Endothelial cell of umbilical vein (primary cell): ENCODE measurements around the gene CYGB. TPM values are rescaled to one million over a fixed set of nuclear protein-coding genes. Genes with fewer than 3 reads are reported as not detected.

Experiments
- BruUV-seq: library from RNA; stranded (reverse); fragments of 400-500 nt; replicated peaks from 2 replicates; lab custom pipeline; 2021; lab: Mats Ljungman, UMichigan
- CTCF ChIA-PET: fragments of 300-600, 350-600 bp; sonication (Branson Sonifier 250); formaldehyde crosslinking; loops from one replicate; lab custom pipeline; 2021; ENCODE audit warnings: antibody characterized with exemption, inconsistent platforms; lab: Charles Lee
- POLR2A ChIA-PET: fragments of 300-600, 350-600 bp; sonication (Branson Sonifier 250); formaldehyde crosslinking; loops from one replicate; lab custom pipeline; 2021; ENCODE audit warnings: antibody characterized with exemption, inconsistent platforms; lab: Charles Lee
- DNase-seq: peaks from one replicate; pipeline ENCODE4 v3.0.0-alpha.2; 2011; ENCODE audit warnings: low read depth, low spot score
- FAIRE-seq: peaks from 2 replicates; lab custom pipeline; 2011; peaks lifted over from hg19 to GRCh38; lab: Jason Lieb, UNC
- H2AFZ ChIP-seq: 2 replicates; pipeline ENCODE4 v1.6.0; 2012; ENCODE audit warnings: low read depth, low read length, control low read depth, inconsistent platforms
- H3K27ac ChIP-seq: 2 replicates; pipeline ENCODE4 v1.5.1; 2011; ENCODE audit warnings: low read depth, mild to moderate bottlenecking, control low read depth, low read length, moderate library complexity; ENCODE audit not compliant: insufficient read depth
- H3K27me3 ChIP-seq, 2 experiments: 2 replicates each; pipeline versions ENCODE4 v1.6.0 to v1.6.1; 2011; ENCODE audit warnings: low read length in 2 of 2, mixed read lengths in 1 of 2; ENCODE audit not compliant: control insufficient read depth in 2 of 2, insufficient read depth in 2 of 2
- H3K36me3 ChIP-seq, 2 experiments: 2 replicates in 1 of 2; 3 replicates in 1 of 2; pipeline ENCODE4 v1.5.1; 2011; ENCODE audit warnings: low read length in 2 of 2, mild to moderate bottlenecking in 1 of 2, moderate library complexity in 1 of 2; ENCODE audit not compliant: control insufficient read depth in 2 of 2, insufficient read depth in 2 of 2; ENCODE audit errors: extremely low read depth in 1 of 2
- H3K4me1 ChIP-seq: 3 replicates; pipeline ENCODE4 v1.5.1; 2011; ENCODE audit warnings: mild to moderate bottlenecking, low read length; ENCODE audit not compliant: control insufficient read depth, insufficient read depth; ENCODE audit errors: extremely low read depth
- H3K4me2 ChIP-seq: 2 replicates; pipeline ENCODE4 v1.6.1; 2011; ENCODE audit warnings: low read length, control low read depth, mixed read lengths; ENCODE audit not compliant: insufficient read depth
- H3K4me3 ChIP-seq, 3 experiments: fragments of 200-600 bp in 1 of 3; sonication (generic), shearing (Covaris generic) in 1 of 3; replicated peaks in 1 of 3; 2 replicates each; pipeline ENCODE4 v1.5.1; 2011 to 2016; ENCODE audit warnings: control low read depth in 3 of 3, low read length in 3 of 3, mild to moderate bottlenecking in 2 of 3, inconsistent platforms in 1 of 3, low read depth in 1 of 3, moderate library complexity in 1 of 3; ENCODE audit not compliant: insufficient read depth in 1 of 3
- H3K79me2 ChIP-seq: 2 replicates; pipeline ENCODE4 v1.6.0; 2012; ENCODE audit warnings: low read length, inconsistent platforms; ENCODE audit not compliant: control insufficient read depth, insufficient read depth
- H3K9ac ChIP-seq: replicated peaks from 2 replicates; pipeline ENCODE3; 2011; ENCODE audit warnings: low read length, control low read depth; ENCODE audit not compliant: insufficient read depth; ENCODE audit errors: extremely low read depth
- H3K9me1 ChIP-seq: replicated peaks from 3 replicates; pipeline ENCODE4 v1.6.0; 2011; ENCODE audit warnings: mild to moderate bottlenecking, low read length; ENCODE audit not compliant: control insufficient read depth, insufficient read depth; ENCODE audit errors: extremely low read depth
- H3K9me3 ChIP-seq: replicated peaks from 2 replicates; pipeline ENCODE4 v1.5.1; 2012; ENCODE audit warnings: low read length, inconsistent platforms; ENCODE audit not compliant: control insufficient read depth, insufficient read depth
- H4K20me1 ChIP-seq: replicated peaks from 2 replicates; pipeline ENCODE3; 2011; ENCODE audit warnings: mild to moderate bottlenecking, low read length; ENCODE audit not compliant: control insufficient read depth, insufficient read depth; ENCODE audit errors: extremely low read depth
- CTCF ChIP-seq, 2 donors: IDR thresholded peaks; 1 replicate in 1 of 2; 2 replicates in 1 of 2; pipeline ENCODE4 v1.5.1; 2011; ENCODE audit warnings: low read length in 2 of 2, mild to moderate bottlenecking in 2 of 2, moderate library complexity in 2 of 2, control low read depth in 1 of 2, inconsistent platforms in 1 of 2, low read depth in 1 of 2; ENCODE audit not compliant: insufficient read depth in 1 of 2; ENCODE audit errors: extremely low read depth in 1 of 2
- FOS ChIP-seq: IDR thresholded peaks from 2 replicates; pipeline ENCODE4 v1.6.1; 2011; ENCODE audit warnings: mild to moderate bottlenecking, low read length, moderate library complexity, borderline replicate concordance; ENCODE audit not compliant: insufficient read depth
- GATA2 ChIP-seq: IDR thresholded peaks from 2 replicates; pipeline ENCODE4 v1.7.0; 2011; ENCODE audit warnings: low read depth, mild to moderate bottlenecking, moderate library complexity, mixed read lengths, low read length; ENCODE audit not compliant: insufficient read length, insufficient read depth
- dilution Hi-C: fragments of 300-500 bp; cut with MboI; formaldehyde crosslinking; loops from one replicate; pipeline ENCODE4 v1.15.0; 2019; ENCODE audit warnings: low sequenced_read_pairs; ENCODE audit not compliant: extremely low pct_ligation_motif_present
- intact Hi-C: fragments of 100-400 bp; cut with micrococcal nuclease; formaldehyde crosslinking; loops from one replicate; pipeline ENCODE4 v1.10.0; 2022
- polyA plus RNA-seq, 4 experiments: library from polyadenylated mRNA; depleted of rRNA in 3 of 4; stranded (reverse) in 3 of 4; unstranded in 1 of 4; fragments of >200 nt; gene quantifications; 2 replicates each; pipeline versions ENCODE4 v1.2.1 to v1.2.3, GENCODE V29; 2011 to 2012; ENCODE audit warnings: missing spikeins in 1 of 4
- total RNA-seq: library from RNA; stranded (reverse); gene quantifications from 2 replicates; pipeline ENCODE4 v1.2.3, GENCODE V29; 2021
- TF ChIP-seq, protein P1 (sequence below): IDR thresholded peaks from 2 replicates; pipeline ENCODE4 v1.6.1; 2011; ENCODE audit not compliant: insufficient read depth, insufficient read length

CYGB gene
- total and polyA plus RNA-seq, 2 donors (not counting 3 experiments of a cell fraction or from before 2014, with no cell fraction given) = 0.22 to 0.91 TPM

DNA sequence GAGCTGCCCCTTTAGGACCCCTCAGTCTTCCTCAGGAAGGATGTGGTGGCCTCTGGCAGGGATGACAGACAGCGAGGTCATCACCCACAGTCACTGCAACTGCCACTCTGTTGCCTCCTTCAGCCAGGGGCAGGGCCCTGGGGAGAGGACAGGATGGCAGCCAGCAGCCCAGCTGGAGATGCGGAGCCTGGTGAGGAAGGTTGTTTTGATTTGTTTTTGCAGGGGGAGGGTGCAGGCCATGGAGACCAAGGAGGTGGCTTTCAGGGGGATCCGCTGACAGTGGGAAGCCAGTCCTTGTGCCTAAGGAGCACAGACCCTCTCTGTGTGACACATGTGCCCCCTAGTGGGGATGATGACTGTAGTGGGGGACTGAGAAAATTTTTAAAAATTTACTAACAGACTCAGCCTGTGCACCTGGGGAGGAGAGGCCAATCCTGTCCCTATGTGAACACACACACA is 9.7 kb upstream of the CYGB start:
- no TSS peak for BruUV-seq
- Histone ChIP-seq H3K36me3 (no peaks in the 10 kb centered on the region), H3K9me1 (no peaks in the 10 kb centered on the region), H3K4me1 (peaks cover 12% of the 10 kb centered on the region), H3K79me2 (no peaks in the 10 kb centered on the region), H4K20me1 (no peaks in the 10 kb centered on the region), H3K27me3 (peaks cover 0 to 3% of the 10 kb centered on the region in 2 experiments), H2AFZ (no peak overlapping the region), H3K27ac (no peak overlapping the region), H3K4me2 (no peak overlapping the region), H3K4me3 (no peak overlapping the region), H3K9ac (no peak overlapping the region), H3K9me3 (no peaks in the 10 kb centered on the region)
- POLR2A ChIA-PET = interaction anchor here (0.8 kb wide), 1 partner anchor 19 kb away, joined by 3 read pairs; no protein-coding TSS in a partner anchor
- dilution Hi-C loops = no loop called here
- FAIRE-seq (peak; percentile 83), DNase-seq (peak; percentile 65)
- no peak for TF ChIP-seq FOS
- TF ChIP-seq CTCF (IDR thresholded peaks at IDR 0.05; ENCODE audit: extremely low read depth in 1 of 2, insufficient read depth in 1 of 2, low read depth in 1 of 2, low read length in 2 of 2) = peak; percentile 58 to 75
- intact Hi-C loops = loop anchor here (1.0 kb wide), 1 partner anchor 24 kb away; no protein-coding TSS in a partner anchor
- CTCF ChIA-PET = interaction anchor here (1.0 to 5.6 kb wide), 12 partner anchors 10 to 134 kb away, joined by 3 to 106 read pairs (median 6); partner anchors contain the start of gene CYGB

- Histone ChIP-seq H3K9me1 (no peaks in the 10 kb centered on the region), H4K20me1 (no peaks in the 10 kb centered on the region), H3K27me3 (peaks cover 0 to 3% of the 10 kb centered on the region in 2 experiments), H3K9me3 (no peaks in the 10 kb centered on the region), H3K9ac (no peak overlapping the region), H3K4me1 (peaks cover 12% of the 10 kb centered on the region), H3K4me3 (no peak overlapping the region), H2AFZ (no peak overlapping the region), H3K27ac (no peak overlapping the region), H3K4me2 (no peak overlapping the region), H3K79me2 (no peaks in the 10 kb centered on the region), H3K36me3 (no peaks in the 10 kb centered on the region)
- TF ChIP-seq, protein P1, sequence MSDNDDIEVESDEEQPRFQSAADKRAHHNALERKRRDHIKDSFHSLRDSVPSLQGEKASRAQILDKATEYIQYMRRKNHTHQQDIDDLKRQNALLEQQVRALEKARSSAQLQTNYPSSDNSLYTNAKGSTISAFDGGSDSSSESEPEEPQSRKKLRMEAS = no peak
- peak; percentile 30 for TF ChIP-seq GATA2
- DNase-seq (peak; percentile 41), FAIRE-seq (peak; percentile 52)
- intact Hi-C loops (loop anchor here (1.0 kb wide), 1 partner anchor 23 kb away; no protein-coding TSS in a partner anchor), dilution Hi-C loops (no loop called here)
- BruUV-seq = no TSS peak
- ChIA-PET POLR2A (interaction anchor here (0.8 to 0.9 kb wide), 2 partner anchors 11 to 19 kb away, joined by 3 read pairs; no protein-coding TSS in a partner anchor), CTCF (interaction anchor here (1.0 to 5.6 kb wide), 14 partner anchors 10 to 135 kb away, joined by 3 to 106 read pairs (median 4); partner anchors contain the start of gene CYGB)
Measured at GRCh38 chr17:76546556-76547182, 9.2 kb upstream of the CYGB start.
